Measurements from ENCODE around the gene ZFAND5. TPM values are rescaled to one million over a fixed set of nuclear protein-coding genes. Genes with fewer than 3 reads are reported as not detected.

Gene ZFAND5
- total RNA-seq, 3 donors from 2014 or later: 147 to 181 (median 152) TPM

GRCh38 chr9:72304538-72304937 lies 60.5 kb downstream of the ZFAND5 start:
- ATAC-seq (no peak), DNase-seq (no peak)
- intact Hi-C loops (cut with DNase I, micrococcal nuclease): no loop called here
- H3K4me3 ChIP-seq: no peak overlapping the region
- TF ChIP-seq CTCF (IDR thresholded peaks at IDR 0.05): no peak
- H3K36me3 ChIP-seq (ENCODE audit: low read depth): no peaks in the 10 kb centered on the region
- H3K9me3 ChIP-seq: no peaks in the 10 kb centered on the region
- H3K4me1 ChIP-seq (ENCODE audit: low read depth): peaks cover 3% of the 10 kb centered on the region

Other genes starting within 250 kb of the ZFAND5 start
- 10 to 100 TPM; 28.7 to 65.5 (median 30.1) TPM for gene GDA, start 215.8 kb downstream of the ZFAND5 start, total RNA-seq
- under 1 TPM; 0.17 to 0.77 (median 0.19) TPM for gene TMC1, start 156.4 kb upstream of the ZFAND5 start, total RNA-seq